Measurements from ENCODE around the gene PPAT. TPM values are rescaled to one million over a fixed set of nuclear protein-coding genes. Genes with fewer than 3 reads are reported as not detected.

The PPAT gene
- polyA plus RNA-seq, 3 donors: 0.83 to 1.5 (median 1.4) TPM

GRCh38 chr4:56444719-56445118 lies 9.3 kb upstream of the PPAT start:
- intact Hi-C loops (cut with micrococcal nuclease): no loop called here

GRCh38 chr4:56440983-56441382 lies 5.6 kb upstream of the PPAT start:
- peaks cover 55% of the 10 kb centered on the region for H3K79me2 ChIP-seq (ENCODE audit: insufficient read depth, low read length)
- Mint-ChIP-seq H3K36me3 (peaks cover 6 to 17% of the 10 kb centered on the region in 2 donors), H3K9me3 (no peaks in the 10 kb centered on the region), H3K27ac (no peak overlapping the region), H3K4me3 (no peak overlapping the region), H3K27me3 (ENCODE audit: low read depth in 3 of 3) (peaks cover 0 to 2% (median 0%) of the 10 kb centered on the region in 3 donors), H3K4me1 (peaks cover 19% of the 10 kb centered on the region)
- no peaks in the 10 kb centered on the region for H3K9me3 ChIP-seq (replicated peaks in 1 of 2; ENCODE audit: control insufficient read depth in 1 of 2, insufficient read depth in 1 of 2, low read length in 2 of 2)
- H3K9ac ChIP-seq (ENCODE audit: insufficient read depth, low read length, poor library complexity, severe bottlenecking): no peak overlapping the region
- no peak overlapping the region for H3K4me3 ChIP-seq (replicated peaks in 1 of 3; ENCODE audit: low read depth in 2 of 3, low read length in 3 of 3)
- H3K4me1 ChIP-seq (ENCODE audit: control insufficient read depth in 1 of 2, insufficient read depth in 2 of 2, low read length in 2 of 2): peaks cover 10 to 18% of the 10 kb centered on the region in 2 donors
- H3K4me2 ChIP-seq (replicated peaks; ENCODE audit: extremely low read depth, low read length, poor library complexity, severe bottlenecking): no peak overlapping the region
- no peak for TF ChIP-seq CTCF (IDR thresholded peaks at IDR 0.05)
- H2AFZ ChIP-seq (ENCODE audit: insufficient read depth, low read depth, low read length, poor library complexity, severe bottlenecking): no peak overlapping the region
- H3K36me3 ChIP-seq (replicated peaks in 1 of 2; ENCODE audit: control insufficient read depth in 1 of 2, insufficient read depth in 2 of 2, low read length in 2 of 2): peaks cover 3 to 14% of the 10 kb centered on the region in 2 donors
- intact Hi-C loops (cut with micrococcal nuclease): no loop called here
- WGBS (ENCODE audit: insufficient coverage): no CpG with 5 or more reads among the region's 1 CpG
- no peak for DNase-seq
- no peaks in the 10 kb centered on the region for H3K27me3 ChIP-seq (ENCODE audit: control insufficient read depth in 2 of 2, insufficient read depth in 2 of 2, low read length in 2 of 2)
- H3K27ac ChIP-seq (ENCODE audit: low read depth in 1 of 2, low read length in 2 of 2): no peak overlapping the region
- no peaks in the 10 kb centered on the region for H4K20me1 ChIP-seq (ENCODE audit: insufficient read depth, low read length)

More at GRCh38 chr4:56444719-56445118, 9.3 kb upstream of the PPAT start:
- Mint-ChIP-seq H3K4me3 (no peak overlapping the region), H3K9me3 (no peaks in the 10 kb centered on the region), H3K27ac (no peak overlapping the region), H3K36me3 (peaks cover 19 to 24% of the 10 kb centered on the region in 2 donors), H3K4me1 (peaks cover 6% of the 10 kb centered on the region), H3K27me3 (ENCODE audit: low read depth in 3 of 3) (no peaks in the 10 kb centered on the region)
- Histone ChIP-seq H3K4me1 (ENCODE audit: control insufficient read depth in 1 of 2, insufficient read depth in 2 of 2, low read length in 2 of 2) (no peaks in the 10 kb centered on the region), H3K27me3 (ENCODE audit: control insufficient read depth in 2 of 2, insufficient read depth in 2 of 2, low read length in 2 of 2) (no peaks in the 10 kb centered on the region), H3K9me3 (replicated peaks in 1 of 2; ENCODE audit: control insufficient read depth in 1 of 2, insufficient read depth in 1 of 2, low read length in 2 of 2) (no peaks in the 10 kb centered on the region), H3K4me3 (replicated peaks in 1 of 3; ENCODE audit: low read depth in 2 of 3, low read length in 3 of 3) (no peak overlapping the region), H3K27ac (ENCODE audit: low read depth in 1 of 2, low read length in 2 of 2) (no peak overlapping the region), H3K79me2 (ENCODE audit: insufficient read depth, low read length) (peaks cover 22% of the 10 kb centered on the region), H3K4me2 (replicated peaks; ENCODE audit: extremely low read depth, low read length, poor library complexity, severe bottlenecking) (no peak overlapping the region), H3K36me3 (replicated peaks in 1 of 2; ENCODE audit: control insufficient read depth in 1 of 2, insufficient read depth in 2 of 2, low read length in 2 of 2) (peaks cover 8 to 28% of the 10 kb centered on the region in 2 donors), H2AFZ (ENCODE audit: insufficient read depth, low read depth, low read length, poor library complexity, severe bottlenecking) (no peak overlapping the region), H3K9ac (ENCODE audit: insufficient read depth, low read length, poor library complexity, severe bottlenecking) (no peak overlapping the region), H4K20me1 (ENCODE audit: insufficient read depth, low read length) (no peaks in the 10 kb centered on the region)
- no CpG with 5 or more reads among the region's 2 CpGs for WGBS (ENCODE audit: insufficient coverage)
- TF ChIP-seq CTCF (IDR thresholded peaks at IDR 0.05): no peak
- DNase-seq: no peak

Measured in CD14-positive monocyte (primary cell).